ENCODE results near the gene TRIM75. TPM values are rescaled to one million over a fixed set of nuclear protein-coding genes. Genes with fewer than 3 reads are reported as not detected.
"Not testable (repeated sequence)": the region's sequence is repeated elsewhere in the genome, so short reads cannot be mapped to it uniquely, and the experiment has no call there.

TRIM75 gene
- polyA plus RNA-seq (ENCODE audit: insufficient read length in 4 of 4), result not detected

DNA sequence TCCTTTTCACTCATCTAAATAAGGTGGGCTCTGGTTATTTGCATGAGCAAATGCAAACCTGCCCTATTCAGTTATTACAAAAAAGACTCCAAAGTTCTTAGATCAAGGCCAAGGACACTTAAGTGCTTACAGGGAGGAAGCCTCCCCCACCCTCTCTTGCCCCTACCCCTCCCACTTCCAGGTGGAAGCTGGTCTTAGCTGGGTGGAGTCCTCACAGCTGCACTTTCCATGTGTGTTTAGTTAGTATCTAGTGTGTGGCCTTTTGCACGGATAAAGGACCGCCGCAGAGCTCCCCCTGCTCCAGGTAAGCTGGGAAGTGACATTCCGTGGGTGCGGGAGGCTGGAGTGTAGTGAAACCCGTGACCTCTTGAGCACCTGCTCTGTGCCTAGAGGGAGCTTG lies at the start of gene TRIM75:
Gene TRIM75, plus strand, starts transcription at position 222 of the 400 bp plus-strand sequence. CDS start 5,282 bp downstream, outside the sequence.
- DNase-seq (ENCODE audit: low read depth in 4 of 4, low spot score in 3 of 4), result no peak

DNA sequence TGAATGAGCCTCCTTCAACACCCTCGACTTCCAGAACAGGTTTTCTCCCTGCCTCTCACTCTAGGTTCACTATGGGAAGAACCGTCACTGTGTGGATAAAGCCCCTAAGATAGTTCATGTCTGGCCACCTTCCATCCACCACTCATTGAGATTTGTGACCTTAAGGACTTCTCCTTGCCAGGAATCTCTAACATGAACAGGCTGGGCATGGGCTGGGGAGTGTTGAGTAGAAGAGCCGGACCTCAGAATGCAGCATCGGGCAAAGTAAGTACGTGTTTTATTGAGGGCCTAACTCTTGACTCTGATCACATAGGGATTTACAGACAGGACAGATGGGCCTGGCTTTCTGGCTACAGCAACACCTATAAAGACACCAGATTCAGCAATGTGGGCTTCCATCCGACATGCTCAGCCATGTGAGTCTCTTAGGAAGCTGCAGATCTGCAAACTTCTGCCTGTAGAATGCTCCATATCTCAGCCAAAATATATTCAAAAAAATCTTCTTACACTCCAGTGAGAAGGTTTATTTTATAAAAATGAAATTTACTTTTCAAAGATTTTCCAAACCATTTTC lies 48.2 kb upstream of the TRIM75 start:
- DNase-seq (ENCODE audit: low read depth in 4 of 4, low spot score in 3 of 4), result no peak

DNA sequence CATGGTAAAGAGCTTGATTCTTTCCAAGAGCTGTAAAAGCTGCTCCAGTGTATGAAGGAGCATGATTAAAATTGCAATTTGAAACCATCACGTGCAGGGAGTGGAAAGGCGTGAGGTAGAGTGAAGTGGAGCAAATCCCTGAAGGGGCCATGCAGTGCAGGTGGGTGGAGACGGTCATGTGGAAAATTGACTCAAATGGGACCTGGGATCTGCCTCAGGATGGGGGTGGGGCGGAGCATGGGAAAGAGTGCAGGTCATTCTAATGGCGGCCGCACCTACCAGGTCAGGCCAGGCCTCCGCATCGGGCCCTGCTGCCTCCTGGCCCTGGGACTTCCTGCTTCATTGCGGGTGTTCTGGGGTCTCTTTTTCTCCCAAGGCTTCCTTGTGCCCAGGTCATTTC lies 47.2 kb upstream of the TRIM75 start:
- peak in 2 of 4 donors; percentile 31 to 62 for DNase-seq (ENCODE audit: low read depth in 4 of 4, low spot score in 3 of 4)

GRCh38 chr4:165006886-165007285 lies 46.8 kb upstream of the TRIM75 start:
- no peak for DNase-seq (ENCODE audit: low read depth in 4 of 4, low spot score in 3 of 4)

DNA sequence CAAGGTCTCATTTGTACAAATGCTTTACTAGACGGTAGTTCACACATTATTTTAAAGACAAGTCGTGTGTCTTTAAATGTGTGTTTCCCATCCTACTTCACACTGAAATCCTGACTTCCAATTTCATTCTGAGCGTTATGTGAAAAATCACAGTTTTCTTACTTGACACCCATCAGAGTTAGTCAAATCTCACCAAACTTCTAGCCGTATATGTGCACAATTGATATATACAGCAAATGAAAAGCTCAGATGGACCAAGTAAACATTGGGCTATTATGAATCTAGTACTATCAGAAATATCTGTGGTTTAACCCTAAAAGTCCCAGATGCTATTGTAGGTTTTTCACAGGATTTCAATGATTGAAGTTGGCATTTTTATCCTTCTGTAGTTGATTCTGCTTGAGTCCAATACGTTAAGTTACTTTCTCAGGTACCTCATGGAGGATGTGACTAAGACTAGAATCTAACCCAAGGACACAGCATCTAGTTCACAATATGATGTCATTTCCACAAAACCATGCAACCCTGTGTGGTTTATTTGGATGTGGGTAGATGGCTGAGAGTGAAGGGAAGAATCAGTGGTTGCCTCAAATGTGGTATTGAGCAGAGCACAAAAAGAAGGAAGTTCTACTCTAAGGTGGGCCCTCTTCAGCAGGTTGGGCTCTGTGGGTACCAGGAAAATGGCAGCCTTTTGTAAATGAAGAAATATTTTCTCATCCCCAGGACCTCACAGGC lies 44.0 kb upstream of the TRIM75 start:
- DNase-seq (ENCODE audit: low read depth in 4 of 4, low spot score in 3 of 4), result no peak

DNA sequence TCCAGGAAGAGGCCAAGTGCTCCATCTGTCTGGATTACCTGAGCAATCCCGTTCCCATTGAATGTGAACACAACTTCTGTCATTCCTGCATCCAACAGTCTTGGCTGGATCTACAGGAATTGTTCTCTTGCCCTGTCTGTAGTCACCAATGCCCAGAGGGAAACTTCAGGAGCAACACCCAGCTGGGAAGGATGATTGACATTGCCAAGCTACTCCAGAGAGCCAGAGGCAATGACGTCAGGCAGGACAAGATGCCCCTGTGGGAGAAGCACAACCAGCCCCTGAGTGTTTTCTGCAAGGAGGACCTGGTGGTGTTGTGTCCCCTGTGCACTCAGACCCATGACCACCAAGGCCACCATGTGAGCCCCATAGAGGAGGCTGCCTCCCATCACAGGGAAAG lies 43.2 kb upstream of the TRIM75 start:
- no peak for DNase-seq (ENCODE audit: low read depth in 4 of 4, low spot score in 3 of 4)

DNA sequence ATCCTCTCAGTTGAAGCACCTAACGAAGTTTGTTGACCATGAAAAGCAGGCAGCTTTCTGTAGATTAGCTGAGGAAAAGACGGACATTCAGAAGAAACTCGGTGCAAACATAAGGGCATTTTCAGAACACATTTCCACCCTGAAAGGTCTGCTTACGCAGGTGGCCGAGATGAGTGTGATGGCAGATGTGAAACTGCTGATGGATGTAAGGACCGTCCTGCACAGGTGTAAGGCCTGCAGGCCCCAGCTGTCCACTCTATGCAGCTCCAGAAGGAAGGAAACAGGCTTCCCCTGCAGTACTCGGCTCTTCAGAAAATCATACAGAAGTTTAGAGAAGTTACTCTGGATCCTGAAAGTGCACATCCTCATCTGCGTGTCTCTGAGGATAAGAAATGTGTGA lies 42.7 kb upstream of the TRIM75 start:
- no peak for DNase-seq (ENCODE audit: low read depth in 4 of 4, low spot score in 3 of 4)

DNA sequence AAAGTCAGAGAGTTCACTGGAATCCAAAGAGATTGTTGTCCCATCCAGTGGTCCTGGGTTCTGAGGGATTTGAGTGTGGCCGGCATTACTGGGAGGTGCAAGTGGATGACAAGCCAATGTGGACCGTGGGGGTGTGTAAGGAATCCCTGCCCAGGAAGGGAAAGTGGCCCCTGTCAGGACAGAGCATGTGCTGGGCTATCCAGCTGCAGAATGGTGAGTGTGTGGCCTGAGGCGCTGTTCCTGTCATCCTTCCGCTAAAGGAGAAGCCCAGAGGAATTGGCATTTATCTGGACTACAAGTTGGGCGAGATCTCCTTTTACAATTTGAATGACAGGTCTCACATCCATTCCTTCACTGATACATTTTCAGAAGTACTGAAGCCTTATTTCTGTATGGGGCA lies 42.3 kb upstream of the TRIM75 start:
- DNase-seq (ENCODE audit: low read depth in 4 of 4, low spot score in 3 of 4), result no peak

DNA sequence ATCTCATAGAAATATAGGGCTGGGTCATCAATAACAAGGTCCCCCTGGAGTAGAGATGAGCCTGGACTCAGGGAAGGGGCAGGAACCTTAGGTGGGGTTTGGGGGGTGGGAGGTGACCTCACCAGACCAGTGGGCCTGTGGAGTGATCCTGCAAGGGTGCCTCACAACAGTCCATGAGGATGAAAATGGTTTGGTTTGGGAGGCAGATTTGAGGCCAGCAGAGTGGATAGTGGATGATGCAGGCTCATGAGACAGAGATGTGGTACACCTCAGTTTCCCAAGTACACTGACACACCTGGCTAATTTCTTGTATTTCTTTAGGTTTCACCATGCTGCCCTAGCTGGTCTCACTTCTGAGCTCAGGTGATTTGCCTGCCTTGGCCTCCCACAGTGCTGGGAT lies 40.0 kb upstream of the TRIM75 start:
- DNase-seq (ENCODE audit: low read depth in 4 of 4, low spot score in 3 of 4), result no peak

DNA sequence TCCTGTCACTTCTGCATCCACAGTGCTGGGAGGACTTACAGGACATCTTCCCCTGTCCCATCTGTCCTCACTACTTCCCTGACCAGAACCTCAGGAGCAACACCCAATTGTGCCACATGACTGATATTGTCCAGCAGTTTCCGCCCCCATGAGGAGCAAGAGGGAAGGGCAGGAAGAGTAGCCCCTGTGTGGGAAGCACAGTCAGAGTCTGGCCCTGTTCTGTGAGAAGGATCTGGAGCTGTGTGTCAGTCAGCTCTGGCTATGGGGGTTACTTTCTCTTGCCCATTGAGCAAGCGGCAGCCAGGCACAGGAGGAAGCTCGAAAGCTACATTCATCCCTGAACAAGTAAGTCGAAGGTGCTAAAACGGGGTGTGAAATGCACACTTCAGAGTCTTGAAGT lies 36.7 kb upstream of the TRIM75 start:
- no peak for DNase-seq (ENCODE audit: low read depth in 4 of 4, low spot score in 3 of 4)

DNA sequence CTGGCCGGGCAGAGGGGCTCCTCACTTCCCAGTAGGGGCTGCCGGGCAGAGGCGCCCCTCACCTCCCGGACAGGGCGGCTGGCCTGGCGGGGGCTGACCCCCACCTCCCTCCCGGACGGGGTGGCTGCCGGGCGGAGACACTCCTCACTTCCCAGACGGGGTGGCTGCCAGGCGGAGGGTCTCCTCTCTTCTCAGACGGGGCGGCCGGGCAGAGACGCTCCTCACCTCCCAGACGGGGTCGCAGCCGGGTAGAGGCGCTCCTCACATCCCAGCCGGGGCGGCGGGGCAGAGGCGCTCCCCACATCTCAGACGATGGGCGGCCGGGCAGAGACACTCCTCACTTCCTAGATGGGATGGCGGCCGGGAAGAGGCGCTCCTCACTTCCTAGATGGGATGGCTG lies 33.7 kb upstream of the TRIM75 start:
- not testable (repeated sequence) for DNase-seq (ENCODE audit: low read depth in 4 of 4, low spot score in 3 of 4)

DNA sequence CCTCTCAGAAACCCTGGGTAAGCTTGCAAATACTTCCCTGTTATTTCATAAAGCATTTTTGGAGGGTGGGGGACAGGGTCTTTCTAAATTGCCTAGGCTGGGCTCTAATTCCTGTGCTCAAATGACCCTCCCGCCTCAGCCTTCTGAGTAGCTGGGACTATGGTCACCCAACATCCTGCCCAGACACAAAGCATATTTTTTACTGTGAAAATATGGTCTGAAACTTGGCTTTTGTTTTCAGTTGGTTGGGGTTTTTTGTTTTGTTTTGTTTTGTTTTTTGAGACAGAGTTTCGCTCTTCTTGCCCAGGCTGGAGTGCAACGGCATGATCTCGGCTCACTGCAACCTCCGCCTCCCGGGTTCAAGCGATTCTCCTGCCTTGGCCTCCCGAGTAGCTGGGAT lies 27.9 kb upstream of the TRIM75 start:
- not testable (repeated sequence) for DNase-seq (ENCODE audit: low read depth in 4 of 4, low spot score in 3 of 4)

DNA sequence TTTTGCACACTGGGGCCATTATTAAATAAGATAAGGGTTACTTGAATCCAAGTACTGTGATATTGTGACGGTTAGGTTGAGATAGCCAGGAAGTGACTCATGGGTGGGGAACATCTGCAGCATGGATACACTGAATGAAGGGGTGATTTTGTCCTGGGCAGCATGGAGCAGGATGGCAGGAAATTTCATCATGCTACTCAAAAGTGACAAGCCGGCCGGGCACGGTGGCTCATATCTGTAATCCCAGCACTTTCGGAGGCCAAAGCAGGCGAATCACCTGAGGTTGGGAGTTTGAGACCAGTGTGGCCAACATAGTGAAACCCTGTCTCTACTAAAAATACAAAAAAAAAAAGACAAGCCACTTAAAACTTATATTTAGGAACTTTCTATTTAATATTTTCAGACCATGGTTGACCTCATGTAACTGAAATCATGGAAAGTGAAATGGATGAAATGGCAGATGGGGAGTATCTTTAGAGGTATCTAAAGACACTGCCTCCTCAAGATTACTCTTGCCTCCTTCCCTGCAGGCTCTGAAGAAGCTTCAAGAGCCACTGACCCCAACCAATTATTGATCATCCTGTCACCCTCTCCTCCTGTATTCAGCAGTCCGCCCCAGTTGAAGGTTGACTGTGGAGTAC lies 25.8 kb upstream of the TRIM75 start:
- DNase-seq (ENCODE audit: low read depth in 4 of 4, low spot score in 3 of 4), result no peak

GRCh38 chr4:165031436-165032211 lies 22.0 kb upstream of the TRIM75 start, which contains the start of gene TRIM60:
TRIM60 (plus strand) TSS chr4:165031999; CDS start chr4:165040073, 8,074 bp downstream.
- no peak for DNase-seq (ENCODE audit: low read depth in 4 of 4, low spot score in 3 of 4)

- no peak for DNase-seq (ENCODE audit: low read depth in 4 of 4, low spot score in 3 of 4)
These were observed 5.5 kb upstream of the TRIM75 start for GRCh38 chr4:165048170-165048569.

DNA sequence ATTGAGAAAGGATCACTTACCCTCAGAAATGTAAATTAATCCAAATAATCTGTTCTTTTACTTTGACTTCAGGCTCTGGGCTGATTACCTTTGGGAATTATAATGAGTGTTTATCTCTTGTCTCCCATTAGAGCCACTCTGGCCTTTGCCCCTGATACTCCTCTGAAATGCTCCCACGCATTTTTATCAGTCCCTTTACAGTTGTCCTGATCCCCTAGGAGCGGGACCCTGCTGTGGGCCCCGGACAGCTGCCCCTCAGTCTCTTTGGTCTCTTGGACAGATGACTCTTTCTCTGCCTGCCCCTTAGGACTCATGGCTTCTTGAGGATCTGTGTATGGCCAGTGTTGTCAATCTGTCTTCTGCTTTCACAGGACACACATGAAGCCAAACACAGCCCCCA lies 1.0 kb upstream of the TRIM75 start:
- no peak for DNase-seq (ENCODE audit: low read depth in 4 of 4, low spot score in 3 of 4)

- DNase-seq (ENCODE audit: low read depth in 4 of 4, low spot score in 3 of 4), result no peak
These were observed 1.9 kb downstream of the TRIM75 start for GRCh38 chr4:165055601-165056000.

GRCh38 chr4:165058666-165059065 lies 5.0 kb downstream of the TRIM75 start:
- no peak for DNase-seq (ENCODE audit: low read depth in 4 of 4, low spot score in 3 of 4)

DNA sequence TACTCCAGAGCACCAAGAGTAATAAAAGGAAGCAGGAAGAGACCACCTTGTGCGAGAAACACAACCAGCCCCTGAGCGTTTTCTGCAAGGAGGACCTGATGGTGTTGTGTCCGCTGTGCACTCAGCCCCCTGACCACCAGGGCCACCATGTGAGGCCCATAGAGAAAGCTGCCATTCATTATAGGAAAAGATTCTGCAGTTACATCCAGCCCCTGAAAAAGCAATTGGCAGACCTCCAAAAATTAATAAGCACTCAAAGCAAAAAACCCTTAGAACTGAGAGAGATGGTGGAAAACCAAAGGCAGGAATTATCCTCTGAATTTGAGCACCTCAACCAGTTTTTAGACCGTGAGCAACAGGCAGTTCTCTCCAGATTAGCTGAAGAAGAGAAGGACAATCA lies 5.7 kb downstream of the TRIM75 start:
- DNase-seq (ENCODE audit: low read depth in 4 of 4, low spot score in 3 of 4), result no peak

DNA sequence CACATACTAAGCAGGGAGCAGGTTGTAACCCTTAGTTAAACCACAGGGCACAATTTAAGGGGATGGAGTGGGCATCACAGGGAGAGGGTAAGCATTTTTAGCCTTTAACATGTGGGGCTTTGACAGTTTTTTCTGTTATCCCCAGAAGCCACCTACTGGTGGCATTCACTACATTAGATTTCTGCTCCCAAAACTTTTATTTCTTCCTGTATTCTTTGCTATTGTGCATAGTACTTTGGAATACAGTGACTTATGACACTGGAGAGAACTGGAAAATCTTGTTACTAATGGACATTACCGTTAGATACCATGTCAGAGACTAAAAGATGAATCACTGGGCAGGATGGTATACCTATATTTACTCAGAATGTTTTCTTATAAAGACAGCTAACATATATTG lies 7.3 kb downstream of the TRIM75 start:
- DNase-seq (ENCODE audit: low read depth in 4 of 4, low spot score in 3 of 4), result no peak

DNA sequence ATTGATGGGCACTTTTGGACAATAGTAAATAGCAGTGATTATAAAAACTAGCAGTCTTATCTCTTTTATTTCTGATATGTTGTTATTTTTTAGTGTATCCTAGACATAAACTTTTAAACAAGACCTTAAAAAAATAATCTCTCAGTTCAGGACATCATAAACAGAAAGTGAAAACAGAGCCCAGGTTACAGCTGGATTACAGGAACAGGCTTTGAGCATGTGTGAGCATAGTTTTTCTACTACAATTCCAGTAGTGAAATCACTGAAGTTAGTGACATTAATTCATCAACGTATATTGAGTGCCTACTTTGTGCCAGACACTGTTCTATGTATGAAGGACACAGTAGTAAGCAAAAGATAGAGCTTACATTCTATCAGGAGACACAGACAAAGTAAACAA lies 16.9 kb downstream of the TRIM75 start:
- DNase-seq (ENCODE audit: low read depth in 4 of 4, low spot score in 3 of 4), result no peak

Measured in left renal pelvis (tissue), 4 donors.